Common myeloid progenitor, CD34-positive (primary cell): Measurements from ENCODE around the gene C2orf92.

Experiments used
- CTCF ChIA-PET: fragments of 350-600 bp; sonication (Branson Sonifier 250); formaldehyde crosslinking; loops from one replicate; lab custom pipeline; 2021; ENCODE audit warnings: antibody characterized with exemption; lab: Charles Lee
- POLR2A ChIA-PET: fragments of 350-600 bp; sonication (Branson Sonifier 250); formaldehyde crosslinking; loops from one replicate; lab custom pipeline; 2021; ENCODE audit warnings: antibody characterized with exemption; lab: Charles Lee
- DNase-seq, 3 donors: peaks; one replicate each; pipeline versions ENCODE4 v3.0.0 to v3.0.0-alpha.2; 2013
- H3K27ac ChIP-seq, 2 experiments: 1 replicate in 1 of 2; 2 replicates in 1 of 2; pipeline ENCODE4 v1.7.0; 2013; ENCODE audit warnings: inconsistent platforms in 2 of 2, low read length in 2 of 2, mild to moderate bottlenecking in 2 of 2, low read depth in 1 of 2, moderate library complexity in 1 of 2; ENCODE audit not compliant: severe bottlenecking in 2 of 2, insufficient read depth in 1 of 2, poor library complexity in 1 of 2
- H3K27me3 ChIP-seq, 5 experiments: replicated peaks in 2 of 5; 1 replicate in 3 of 5; 2 replicates in 2 of 5; pipeline versions ENCODE4 v1.6.1 to v1.7.0; 2013; ENCODE audit warnings: low read length in 4 of 5, mild to moderate bottlenecking in 2 of 5, moderate library complexity in 2 of 5, inconsistent platforms in 1 of 5; ENCODE audit not compliant: insufficient read depth in 5 of 5, control insufficient read depth in 4 of 5
- H3K36me3 ChIP-seq, 4 experiments: 1 replicate in 2 of 4; 2 replicates in 2 of 4; pipeline versions ENCODE4 v1.6.1 to v1.7.0; 2013; ENCODE audit warnings: low read length in 3 of 4, control low read depth in 1 of 4, mild to moderate bottlenecking in 1 of 4; ENCODE audit not compliant: control insufficient read depth in 4 of 4, insufficient read depth in 4 of 4
- H3K4me1 ChIP-seq, 4 experiments: 1 replicate in 3 of 4; 2 replicates in 1 of 4; pipeline versions ENCODE4 v1.6.1 to v1.7.1; 2013; ENCODE audit warnings: low read length in 3 of 4, mild to moderate bottlenecking in 3 of 4, control low read depth in 1 of 4, inconsistent platforms in 1 of 4, moderate library complexity in 1 of 4; ENCODE audit not compliant: control insufficient read depth in 4 of 4, insufficient read depth in 4 of 4; ENCODE audit errors: control extremely low read depth in 1 of 4
- H3K4me3 ChIP-seq, 7 experiments: 1 replicate in 4 of 7; 2 replicates in 3 of 7; pipeline versions ENCODE4 v1.5.1 to v1.7.0; 2013; ENCODE audit warnings: mild to moderate bottlenecking in 7 of 7, low read length in 6 of 7, moderate library complexity in 6 of 7, inconsistent platforms in 2 of 7, low read depth in 2 of 7, control low read depth in 1 of 7; ENCODE audit not compliant: insufficient read depth in 4 of 7, control insufficient read depth in 1 of 7; ENCODE audit errors: extremely low read depth in 1 of 7
- H3K9me3 ChIP-seq, 5 experiments: 1 replicate in 4 of 5; 2 replicates in 1 of 5; pipeline versions ENCODE4 v1.6.1 to v1.7.1; 2013; ENCODE audit warnings: low read length in 4 of 5, mild to moderate bottlenecking in 2 of 5, inconsistent platforms in 1 of 5, low read depth in 1 of 5, moderate library complexity in 1 of 5; ENCODE audit not compliant: control insufficient read depth in 4 of 5, insufficient read depth in 2 of 5; ENCODE audit errors: control extremely low read depth in 1 of 5
- WGBS: methylation state at CpG from one replicate; pipeline ENCODE4 v1.1.5; 2013; ENCODE audit not compliant: insufficient coverage; 5-methylcytosine and 5-hydroxymethylcytosine counted together

C2orf92 gene

DNA sequence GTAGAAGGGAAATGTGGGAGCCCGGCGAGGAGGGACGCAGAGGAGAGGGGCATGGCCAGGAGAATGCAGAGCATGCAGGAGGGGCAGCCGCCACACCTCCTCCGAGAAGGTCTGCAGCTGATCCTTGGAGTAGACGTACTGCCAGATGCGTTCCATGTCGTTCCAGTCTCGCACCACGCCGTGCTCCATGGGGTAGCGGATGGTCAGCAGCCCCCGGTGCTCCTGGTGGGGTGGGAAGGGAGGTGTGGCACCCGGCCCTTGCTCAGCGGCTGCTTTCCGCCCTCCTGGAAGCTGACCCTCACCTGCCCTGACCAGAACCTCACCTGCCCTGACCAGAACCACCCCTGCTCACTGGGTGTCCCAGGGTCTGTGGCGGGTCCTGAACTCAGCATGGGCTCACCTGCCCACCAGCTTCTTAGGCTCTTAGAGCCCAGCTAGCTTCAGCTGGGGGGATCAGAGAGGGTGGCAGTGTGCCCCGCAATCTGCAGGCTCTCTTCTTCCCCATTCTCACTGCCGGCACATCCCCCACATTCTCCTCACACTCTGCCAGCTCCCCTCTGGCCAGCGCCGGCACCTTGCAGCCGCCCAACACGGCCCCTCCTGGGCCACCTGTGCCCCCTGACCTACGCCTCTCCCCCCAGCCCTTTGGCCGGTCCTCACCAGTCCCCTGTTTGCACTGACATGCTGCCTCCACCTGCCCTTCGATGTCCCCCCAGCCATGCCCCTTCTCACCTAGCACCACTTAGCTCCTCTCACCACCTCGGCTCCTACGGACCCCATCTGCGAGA, 10.1 kb upstream of the C2orf92 start:
- Histone ChIP-seq H3K27me3 (no peaks in the 10 kb centered on the region), H3K27ac (no peak overlapping the region), H3K36me3 (peaks cover 3 to 59% (median 53%) of the 10 kb centered on the region in 4 experiments), H3K9me3 (peaks cover 0 to 8% (median 0%) of the 10 kb centered on the region in 5 experiments), H3K4me3 (no peak overlapping the region), H3K4me1 (peaks cover 3 to 31% (median 27%) of the 10 kb centered on the region in 4 experiments)
- CTCF ChIA-PET, result interaction anchor here (0.8 to 8.8 kb wide), 3 partner anchors 11 to 69 kb away, joined by 3 to 111 read pairs (median 85); partner anchors contain the start of gene COX5B
- DNase-seq, result no peak
- POLR2A ChIA-PET, result interaction anchor here (0.6 to 5.3 kb wide), 2 partner anchors 13 to 787 kb away, joined by 3 to 51 read pairs; partner anchors contain the start of gene COX5B
- 98% methylated on average over 21 of the region's 29 CpGs for WGBS

- Histone ChIP-seq H3K36me3 (peaks cover 3 to 52% (median 45%) of the 10 kb centered on the region in 4 experiments), H3K27me3 (no peaks in the 10 kb centered on the region), H3K4me1 (peaks cover 3 to 36% (median 32%) of the 10 kb centered on the region in 4 experiments), H3K4me3 (no peak overlapping the region), H3K9me3 (peaks cover 0 to under 1% (median 0%) of the 10 kb centered on the region in 5 experiments), H3K27ac (no peak overlapping the region)
- DNase-seq, result no peak
- WGBS, result 92% methylated on average over 19 of the region's 20 CpGs
- POLR2A ChIA-PET, result interaction anchor here (0.6 to 5.3 kb wide), 2 partner anchors 13 to 787 kb away, joined by 3 to 51 read pairs; partner anchors contain the start of gene COX5B
- CTCF ChIA-PET, result interaction anchor here (8.6 to 8.8 kb wide), 2 partner anchors 12 to 38 kb away, joined by 85 to 111 read pairs; partner anchors contain the start of gene COX5B
These were observed 9.3 kb upstream of the C2orf92 start for GRCh38 chr2:97660044-97660774.

DNA sequence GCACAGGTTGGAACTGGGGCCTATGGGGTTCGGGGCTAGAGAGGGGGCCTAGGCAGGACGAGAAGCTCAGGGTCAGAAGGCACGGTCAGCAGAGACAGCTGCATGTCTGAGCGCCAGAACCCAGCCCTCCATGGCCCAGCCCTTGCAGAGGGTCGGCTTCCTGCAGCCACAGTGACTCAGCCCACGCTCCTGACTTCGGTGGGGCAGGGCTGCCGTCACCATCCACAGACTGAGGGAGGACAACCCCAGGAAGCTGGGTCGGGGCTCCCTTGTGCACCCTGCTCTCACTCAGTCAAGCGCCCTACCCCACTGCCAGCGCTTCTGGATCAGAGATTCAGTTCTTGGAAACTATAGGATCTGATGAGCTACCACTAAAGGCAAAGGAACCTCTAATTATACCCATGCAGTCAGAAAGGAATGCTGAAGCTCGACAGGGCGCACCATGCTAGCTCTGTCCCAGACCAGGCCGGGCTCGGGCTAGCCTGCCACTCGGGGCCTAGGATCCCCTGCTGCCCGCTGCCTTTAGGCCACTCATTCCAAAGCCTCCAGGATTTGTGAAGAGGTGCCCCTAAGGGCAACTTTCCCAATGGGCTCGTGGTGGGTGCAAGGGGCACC, 8.6 kb upstream of the C2orf92 start:
- H3K4me1 ChIP-seq, result peaks cover 3 to 36% (median 32%) of the 10 kb centered on the region in 4 experiments
- ChIA-PET POLR2A (interaction anchor here (5.3 kb wide), 1 partner anchor 14 kb away, joined by 51 read pairs; the partner anchor contains the start of gene COX5B), CTCF (interaction anchor here (8.6 to 8.8 kb wide), 2 partner anchors 13 to 37 kb away, joined by 85 to 111 read pairs; partner anchors contain the start of gene COX5B)
- H3K9me3 ChIP-seq, result no peaks in the 10 kb centered on the region
- H3K4me3 ChIP-seq, result peak overlapping the region in 1 of 7 experiments; percentile 25
- peak in 2 of 3 donors; percentile 31 to 40 for DNase-seq
- WGBS, result 80% methylated on average over 13 of the region's 18 CpGs
- peak overlapping the region in 1 of 2 experiments; percentile 43 for H3K27ac ChIP-seq
- peaks cover 3 to 45% (median 39%) of the 10 kb centered on the region in 4 experiments for H3K36me3 ChIP-seq
- no peaks in the 10 kb centered on the region for H3K27me3 ChIP-seq

GRCh38 chr2:97661927-97662326, 7.6 kb upstream of the C2orf92 start:
- WGBS, result 97% methylated on average over 6 of the region's 6 CpGs
- Histone ChIP-seq H3K9me3 (no peaks in the 10 kb centered on the region), H3K27me3 (no peaks in the 10 kb centered on the region), H3K4me3 (peak overlapping the region in 5 of 7 experiments; percentile 72 to 95 (median 77)), H3K36me3 (peaks cover 3 to 34% (median 28%) of the 10 kb centered on the region in 4 experiments), H3K27ac (peak overlapping the region in 1 of 2 experiments; percentile 86), H3K4me1 (peaks cover 3 to 36% (median 32%) of the 10 kb centered on the region in 4 experiments)
- ChIA-PET POLR2A (interaction anchor here (5.3 kb wide), 1 partner anchor 15 kb away, joined by 51 read pairs; the partner anchor contains the start of gene COX5B), CTCF (interaction anchor here (0.8 to 8.8 kb wide), 8 partner anchors 8 to 86 kb away, joined by 3 to 111 read pairs (median 4); partner anchors contain the start of gene COX5B)
- no peak for DNase-seq

GRCh38 chr2:97662386-97662894, 7.1 kb upstream of the C2orf92 start:
- Histone ChIP-seq H3K27me3 (no peaks in the 10 kb centered on the region), H3K4me1 (peaks cover 3 to 36% (median 32%) of the 10 kb centered on the region in 4 experiments), H3K4me3 (peak overlapping the region; percentile 72 to 95 (median 77)), H3K9me3 (no peaks in the 10 kb centered on the region), H3K27ac (peak overlapping the region in 1 of 2 experiments; percentile 86), H3K36me3 (peaks cover 3 to 29% (median 24%) of the 10 kb centered on the region in 4 experiments)
- POLR2A ChIA-PET, result interaction anchor here (0.7 to 5.3 kb wide), 2 partner anchors 10 to 16 kb away, joined by 5 to 51 read pairs; partner anchors contain the start of gene COX5B
- WGBS, result 37% methylated on average over 11 of the region's 12 CpGs
- CTCF ChIA-PET, result interaction anchor here (0.8 to 8.8 kb wide), 8 partner anchors 8 to 86 kb away, joined by 3 to 111 read pairs (median 4); partner anchors contain the start of gene COX5B
- no peak for DNase-seq
